HG03135 (cell line): Measurements from ENCODE around the gene ARHGEF35.
"Not testable (repeated sequence)": the region's sequence is repeated elsewhere in the genome, so short reads cannot be mapped to it uniquely, and the experiment has no call there.

Experiments
- ATAC-seq: cut with Tn5 transposase; IDR thresholded peaks from one replicate; pipeline ENCODE4 v1.9.1; 2021; ENCODE audit warnings: mild to moderate bottlenecking, moderate library complexity; ENCODE audit not compliant: unreplicated experiment

The ARHGEF35 gene

GRCh38 chr7:144179165-144179479 lies 16.5 kb downstream of the ARHGEF35 start:
- peak; percentile 23 for ATAC-seq

GRCh38 chr7:144178380-144179164 lies 17.1 kb downstream of the ARHGEF35 start:
- ATAC-seq = peak; percentile 97

- ATAC-seq = no peak
Observed at GRCh38 chr7:144174613-144175012, 21.0 kb downstream of the ARHGEF35 start.

GRCh38 chr7:144171594-144172350 lies 23.9 kb downstream of the ARHGEF35 start:
- not testable (repeated sequence) for ATAC-seq

- ATAC-seq = no peak
Observed at GRCh38 chr7:144164784-144165183, 30.8 kb downstream of the ARHGEF35 start.

GRCh38 chr7:144158861-144159260 lies 36.8 kb downstream of the ARHGEF35 start:
- no peak for ATAC-seq

- ATAC-seq = no peak
Observed at GRCh38 chr7:144148224-144148827, 47.3 kb downstream of the ARHGEF35 start.

- no peak for ATAC-seq
Observed at GRCh38 chr7:144144426-144144825, 51.2 kb downstream of the ARHGEF35 start.

GRCh38 chr7:144142187-144142586 lies 53.4 kb downstream of the ARHGEF35 start:
- ATAC-seq = no peak

GRCh38 chr7:144137501-144137900 lies 58.1 kb downstream of the ARHGEF35 start:
- ATAC-seq = no peak
